Activated T-helper 2 cell treated with anti-CD3 and anti-CD28 coated beads, Interferon-gamma antibody, Interleukin-2, Interleukin-4, amounts not matched to agents 10 μg/mL and 5 μg/mL and 100 μg/mL, durations not matched to agents 14 hours and 24 hours and 36 hours (primary cell): ENCODE measurements around the gene TSPAN7. TPM values are rescaled to one million over a fixed set of nuclear protein-coding genes. Genes with fewer than 3 reads are reported as not detected.

ENCODE experiments used
- DNase-seq: peaks from one replicate; pipeline ENCODE4 v3.0.0; 2021; ENCODE audit warnings: low spot score
- H3K27ac Mint-ChIP-seq: one replicate; pipeline ENCODE4 v1.8.0; 2021; ENCODE audit warnings: mixed read lengths
- H3K27me3 Mint-ChIP-seq: one replicate; pipeline ENCODE4 v1.8.0; 2021; ENCODE audit warnings: low read depth, mixed read lengths
- H3K36me3 Mint-ChIP-seq: one replicate; pipeline ENCODE4 v1.8.0; 2021; ENCODE audit warnings: low read depth, mixed read lengths
- H3K4me1 Mint-ChIP-seq: one replicate; pipeline ENCODE4 v1.8.0; 2021; ENCODE audit warnings: low read depth, mixed read lengths
- H3K4me3 Mint-ChIP-seq: one replicate; pipeline ENCODE4 v1.8.0; 2021; ENCODE audit warnings: low read depth, mild to moderate bottlenecking, moderate library complexity, mixed read lengths
- H3K9me3 Mint-ChIP-seq: one replicate; pipeline ENCODE4 v1.8.0; 2021; ENCODE audit warnings: mixed read lengths
- intact Hi-C: fragments of 100-400 bp; cut with micrococcal nuclease; formaldehyde crosslinking; loops from one replicate; pipeline ENCODE4 v1.15.1; 2023
- total RNA-seq: library from RNA; stranded (reverse); gene quantifications from 2 replicates; pipeline ENCODE4 v1.2.3, GENCODE V29; 2022

Gene TSPAN7
- total RNA-seq, 1 donor from 2014 or later, result not detected

GRCh38 chrX:38727668-38728067 is 166.3 kb downstream of the TSPAN7 start:
- no peaks in the 10 kb centered on the region for H3K36me3 Mint-ChIP-seq
- no peak overlapping the region for H3K27ac Mint-ChIP-seq
- no peak overlapping the region for H3K4me3 Mint-ChIP-seq
- DNase-seq, result no peak
- no peaks in the 10 kb centered on the region for H3K9me3 Mint-ChIP-seq
- intact Hi-C loops, result no loop called here
- H3K4me1 Mint-ChIP-seq, result no peaks in the 10 kb centered on the region
- H3K27me3 Mint-ChIP-seq, result no peaks in the 10 kb centered on the region

DNA sequence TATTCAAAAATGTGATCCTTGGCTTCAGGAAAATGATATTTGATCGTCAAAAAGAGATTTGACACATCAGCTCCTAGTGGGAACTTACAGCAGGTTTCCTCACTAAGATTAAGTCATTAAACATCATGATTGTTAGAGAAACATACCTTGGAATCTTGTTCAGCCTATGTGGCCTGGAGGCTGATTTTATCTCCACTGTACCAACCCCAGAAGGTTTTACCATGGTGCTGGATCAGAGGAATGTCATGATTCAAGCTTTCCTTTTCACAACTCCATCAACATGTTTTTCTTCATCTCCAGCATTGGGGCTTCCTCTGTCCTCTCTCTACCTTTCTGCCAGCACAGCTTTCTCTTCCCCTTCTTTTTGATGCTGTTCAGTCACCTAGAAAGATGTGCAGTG is 171.5 kb downstream of the TSPAN7 start:
- Mint-ChIP-seq H3K27me3 (peaks cover 2% of the 10 kb centered on the region), H3K4me3 (no peak overlapping the region), H3K27ac (no peak overlapping the region), H3K9me3 (no peaks in the 10 kb centered on the region), H3K4me1 (no peaks in the 10 kb centered on the region), H3K36me3 (no peaks in the 10 kb centered on the region)
- no peak for DNase-seq
- intact Hi-C loops, result no loop called here

Other genes with a start within 250 kb of the TSPAN7 start
- 7.3 and 7.7 TPM in 2 replicates for gene RPGR, start 234.0 kb upstream of the TSPAN7 start, total RNA-seq
- not detected in 2 replicates for gene OTC, start 208.9 kb upstream of the TSPAN7 start, total RNA-seq
- gene MID1IP1, start 239.9 kb downstream of the TSPAN7 start, total RNA-seq, result 95.4 and 96.6 TPM in 2 replicates